Uterus (tissue), 2 donors: ENCODE measurements around the gene AGBL4.

ENCODE experiments used
- CTCF ChIP-seq, 4 experiments: fragments of 200-600 bp in 2 of 4; fragments of 450-650 bp in 2 of 4; sonication (generic) in 2 of 4; IDR thresholded peaks; one replicate each; pipeline ENCODE4 v1.5.1; 2016 to 2019; ENCODE audit warnings: antibody characterized with exemption in 4 of 4, mild to moderate bottlenecking in 2 of 4, moderate library complexity in 1 of 4
- POLR2A ChIP-seq, 2 donors: fragments of 450-650 bp; IDR thresholded peaks; one replicate each; pipeline ENCODE4 v1.6.1; 2016; ENCODE audit warnings: antibody characterized with exemption in 2 of 2, mild to moderate bottlenecking in 1 of 2, moderate library complexity in 1 of 2

DNA sequence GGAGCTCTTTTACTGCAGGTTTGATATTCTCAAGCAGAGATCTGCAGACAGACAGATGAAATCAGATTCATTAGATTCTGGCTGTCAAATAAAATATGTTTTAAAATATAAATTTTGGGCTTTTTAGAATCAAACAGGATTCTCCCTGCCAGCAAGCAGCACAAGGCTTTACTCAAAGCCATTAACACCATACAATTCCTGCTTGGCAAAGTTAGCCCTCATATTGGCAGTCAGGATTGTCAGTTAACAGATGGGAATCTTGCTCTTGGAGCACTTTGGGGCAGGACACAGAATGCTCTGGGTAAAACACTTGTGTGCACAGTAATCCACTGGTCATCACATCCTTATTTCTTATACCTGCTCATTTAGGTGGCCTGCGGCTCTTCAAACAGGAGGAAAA, 686.5 kb downstream of the AGBL4 start:
- TF ChIP-seq CTCF (IDR thresholded peaks at IDR 0.05) (no peak), POLR2A (IDR thresholded peaks at IDR 0.05) (no peak)
